A673 (cell line): Measurements from ENCODE around the gene SEZ6L2.

Experiments
- CTCF ChIP-seq: fragments of 300-800, 200-600 bp; sonication (generic); conservative IDR thresholded peaks from 2 replicates; pipeline ENCODE4 v1.5.1; 2017; ENCODE audit warnings: low read depth, mild to moderate bottlenecking, antibody characterized with exemption, low read length, moderate library complexity, mixed read lengths
- EZH2 ChIP-seq: fragments of 200-600 bp; sonication (generic); IDR thresholded peaks from 2 replicates; pipeline ENCODE4 v1.6.1; 2017; ENCODE audit warnings: borderline replicate concordance, low read depth, mild to moderate bottlenecking, mixed read lengths, antibody characterized with exemption, low read length; ENCODE audit not compliant: poor library complexity, severe bottlenecking

GRCh38 chr16:29871822-29872546 is 27.4 kb downstream of the SEZ6L2 start:
- TF ChIP-seq CTCF (no peak), EZH2 (no peak)
